ENCODE results near the gene DDX27. TPM values are rescaled to one million over a fixed set of nuclear protein-coding genes. Genes with fewer than 3 reads are reported as not detected.

Gene DDX27
- total RNA-seq, 1 experiment from 2014 or later: 114 TPM

DNA sequence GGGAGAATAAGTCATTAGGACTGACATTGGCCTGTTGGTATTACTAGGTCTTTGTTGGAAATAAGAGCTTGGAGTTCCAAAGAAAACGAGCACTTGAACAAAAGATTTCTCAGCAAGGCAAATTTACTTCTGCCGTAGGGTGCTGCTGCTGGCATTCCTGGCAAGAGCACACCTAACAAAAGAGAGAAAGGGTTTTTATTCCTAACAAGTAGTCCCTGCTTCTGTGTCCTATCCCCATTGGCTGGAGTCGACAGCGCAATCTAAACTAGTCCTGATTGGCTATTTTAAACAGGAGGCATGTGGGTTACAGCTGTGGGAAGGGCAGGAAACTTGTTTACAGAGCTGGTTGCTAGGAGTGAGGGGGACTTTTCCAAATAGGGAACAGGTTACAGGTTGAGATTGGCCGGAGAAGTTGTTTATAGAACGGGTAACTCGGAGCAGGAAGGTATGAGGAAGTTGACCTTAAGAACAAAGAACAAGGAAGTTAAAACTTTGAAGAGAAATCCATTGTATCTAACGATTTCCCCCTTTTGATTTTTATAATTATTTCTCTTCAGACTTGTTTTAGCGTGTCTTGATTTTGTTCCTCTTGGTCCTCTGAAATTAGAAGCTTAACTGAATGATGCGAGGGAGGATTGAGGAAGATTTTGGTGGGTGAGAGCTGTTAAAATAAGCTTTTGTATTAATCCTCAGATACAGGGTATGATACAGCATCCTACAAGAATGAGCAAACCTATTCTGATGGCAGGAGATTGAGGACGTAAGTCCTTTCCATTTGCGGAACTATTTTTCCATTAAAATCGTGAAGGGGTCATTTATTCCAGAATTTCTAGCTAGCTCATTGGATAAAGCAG is 62.1 kb downstream of the DDX27 start:
- peaks cover 54% of the 10 kb centered on the region for H3K4me1 ChIP-seq
- DNase-seq: peak in 1 of 2 experiments; percentile 57
- H3K27ac ChIP-seq: no peak overlapping the region
- H3K36me3 ChIP-seq: peaks cover 78% of the 10 kb centered on the region
- no peaks in the 10 kb centered on the region for H3K27me3 ChIP-seq
- H3K9me3 ChIP-seq (replicated peaks): peaks cover 12% of the 10 kb centered on the region
- H3K4me3 ChIP-seq: peak overlapping the region; percentile 87

DNA sequence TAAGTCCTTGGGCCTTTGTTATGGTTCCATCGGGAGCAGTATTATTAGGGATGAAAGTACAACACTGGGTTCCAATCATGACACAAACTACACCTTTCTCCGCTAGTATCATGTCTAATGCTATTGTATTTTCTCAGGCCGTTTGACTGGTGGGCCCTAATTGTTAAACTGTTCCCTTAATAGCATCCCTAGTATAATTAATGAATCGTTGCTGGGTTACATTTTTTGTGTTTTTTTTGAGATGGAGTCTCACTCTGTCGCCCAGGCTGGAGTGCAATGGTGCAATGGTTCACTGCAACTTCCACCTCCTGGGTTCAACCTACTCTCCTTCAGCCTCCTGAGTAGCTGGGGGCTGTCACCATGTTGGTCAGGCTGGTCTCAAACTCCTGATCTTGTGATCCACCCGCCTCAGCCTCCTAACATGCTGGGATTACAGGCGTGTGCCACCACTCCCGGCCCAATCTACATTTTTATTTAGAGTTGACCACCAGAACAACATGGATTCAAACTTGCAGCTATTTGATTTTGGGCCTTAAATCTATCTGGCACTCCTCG is 62.8 kb downstream of the DDX27 start:
- peaks cover 12% of the 10 kb centered on the region for H3K9me3 ChIP-seq (replicated peaks)
- DNase-seq: no peak
- no peaks in the 10 kb centered on the region for H3K27me3 ChIP-seq
- H3K4me1 ChIP-seq: peaks cover 52% of the 10 kb centered on the region
- H3K36me3 ChIP-seq: peaks cover 85% of the 10 kb centered on the region
- no peak overlapping the region for H3K27ac ChIP-seq
- peak overlapping the region; percentile 87 for H3K4me3 ChIP-seq

- Histone ChIP-seq H3K27me3 (no peaks in the 10 kb centered on the region), H3K36me3 (peaks cover 92% of the 10 kb centered on the region), H3K4me3 (no peak overlapping the region; the same call in 1 of the 2 replicates), H3K4me1 (peaks cover 52% of the 10 kb centered on the region), H3K9me3 (replicated peaks) (peaks cover 12% of the 10 kb centered on the region), H3K27ac (no peak overlapping the region)
- DNase-seq: peak in 1 of 2 experiments; percentile 41
Observed at GRCh38 chr20:49282584-49283171, 63.5 kb downstream of the DDX27 start.

GRCh38 chr20:49283176-49283702 is 64.0 kb downstream of the DDX27 start:
- Histone ChIP-seq H3K4me1 (peaks cover 52% of the 10 kb centered on the region), H3K27me3 (no peaks in the 10 kb centered on the region), H3K4me3 (no peak overlapping the region; the same call in 1 of the 2 replicates), H3K9me3 (replicated peaks) (peaks cover 12% of the 10 kb centered on the region), H3K27ac (no peak overlapping the region), H3K36me3 (peaks cover 97% of the 10 kb centered on the region)
- DNase-seq: peak in 1 of 2 experiments; percentile 37

DNA sequence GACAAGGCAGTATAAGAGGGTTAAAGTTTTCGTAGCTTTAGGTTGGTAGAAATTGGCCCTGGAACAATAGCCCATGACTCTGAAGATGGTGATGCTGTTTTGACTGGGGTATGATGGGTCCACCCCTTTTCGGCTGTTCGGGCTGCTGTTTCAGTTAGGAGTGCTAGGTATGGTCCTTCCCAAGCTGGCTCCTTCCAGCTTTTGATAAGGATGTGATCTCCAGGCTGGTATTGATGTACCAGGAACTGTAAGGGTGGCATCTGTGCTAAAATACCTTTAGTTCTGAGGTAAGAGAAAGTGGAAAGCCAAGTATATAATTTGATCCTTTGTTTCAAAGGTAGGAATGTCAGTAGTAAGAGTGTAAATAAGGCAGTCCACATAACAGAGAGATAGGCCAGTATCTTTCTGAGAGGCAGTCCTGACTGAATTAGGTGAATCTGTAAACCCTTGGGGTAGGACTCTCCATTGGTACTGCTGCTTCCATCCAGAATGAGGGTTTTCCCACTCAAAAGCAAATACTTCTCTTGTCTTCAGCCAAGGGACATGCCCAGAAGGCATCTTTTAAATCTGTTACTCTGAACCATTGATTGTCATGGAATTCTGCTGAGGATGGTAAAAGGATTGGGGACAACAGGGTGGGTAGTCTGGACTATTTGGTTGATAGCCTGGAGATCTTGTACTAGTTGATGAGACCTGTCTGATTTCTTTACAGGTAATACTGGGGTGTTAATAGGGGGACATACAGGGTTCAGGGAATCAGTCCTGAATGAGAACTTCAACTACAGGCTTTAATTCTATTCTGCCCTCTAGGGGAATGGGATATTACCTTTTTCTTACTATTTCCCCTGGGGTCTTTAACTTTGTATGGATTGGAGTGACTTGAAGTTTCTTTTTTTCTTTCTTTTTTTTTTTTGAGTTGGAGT is 64.7 kb downstream of the DDX27 start:
- no peaks in the 10 kb centered on the region for H3K27me3 ChIP-seq
- peaks cover 12% of the 10 kb centered on the region for H3K9me3 ChIP-seq (replicated peaks)
- H3K36me3 ChIP-seq: peaks cover 100% of the 10 kb centered on the region
- peaks cover 52% of the 10 kb centered on the region for H3K4me1 ChIP-seq
- peak in 1 of 2 experiments; percentile 54 for DNase-seq
- H3K27ac ChIP-seq: no peak overlapping the region
- no peak overlapping the region; the same call in 1 of the 2 replicates for H3K4me3 ChIP-seq

GRCh38 chr20:49284818-49285217 is 65.6 kb downstream of the DDX27 start:
- peaks cover 100% of the 10 kb centered on the region for H3K36me3 ChIP-seq
- H3K27ac ChIP-seq: no peak overlapping the region
- peaks cover 50% of the 10 kb centered on the region for H3K4me1 ChIP-seq
- peaks cover 9% of the 10 kb centered on the region for H3K9me3 ChIP-seq (replicated peaks)
- H3K27me3 ChIP-seq: no peaks in the 10 kb centered on the region
- no peak for DNase-seq
- H3K4me3 ChIP-seq: no peak overlapping the region

- Histone ChIP-seq H3K9me3 (replicated peaks) (peaks cover 6% of the 10 kb centered on the region; the same call in 1 of the 2 replicates), H3K4me1 (peaks cover 45% of the 10 kb centered on the region), H3K36me3 (peaks cover 100% of the 10 kb centered on the region), H3K27ac (no peak overlapping the region), H3K27me3 (no peaks in the 10 kb centered on the region), H3K4me3 (no peak overlapping the region)
- peak in 1 of 2 experiments; percentile 37 for DNase-seq
Observed at GRCh38 chr20:49285233-49285668, 66.0 kb downstream of the DDX27 start.

GRCh38 chr20:49285813-49286494 is 66.7 kb downstream of the DDX27 start:
- H3K4me3 ChIP-seq: no peak overlapping the region
- peaks cover 98% of the 10 kb centered on the region for H3K36me3 ChIP-seq
- H3K4me1 ChIP-seq: peaks cover 38% of the 10 kb centered on the region

DNA sequence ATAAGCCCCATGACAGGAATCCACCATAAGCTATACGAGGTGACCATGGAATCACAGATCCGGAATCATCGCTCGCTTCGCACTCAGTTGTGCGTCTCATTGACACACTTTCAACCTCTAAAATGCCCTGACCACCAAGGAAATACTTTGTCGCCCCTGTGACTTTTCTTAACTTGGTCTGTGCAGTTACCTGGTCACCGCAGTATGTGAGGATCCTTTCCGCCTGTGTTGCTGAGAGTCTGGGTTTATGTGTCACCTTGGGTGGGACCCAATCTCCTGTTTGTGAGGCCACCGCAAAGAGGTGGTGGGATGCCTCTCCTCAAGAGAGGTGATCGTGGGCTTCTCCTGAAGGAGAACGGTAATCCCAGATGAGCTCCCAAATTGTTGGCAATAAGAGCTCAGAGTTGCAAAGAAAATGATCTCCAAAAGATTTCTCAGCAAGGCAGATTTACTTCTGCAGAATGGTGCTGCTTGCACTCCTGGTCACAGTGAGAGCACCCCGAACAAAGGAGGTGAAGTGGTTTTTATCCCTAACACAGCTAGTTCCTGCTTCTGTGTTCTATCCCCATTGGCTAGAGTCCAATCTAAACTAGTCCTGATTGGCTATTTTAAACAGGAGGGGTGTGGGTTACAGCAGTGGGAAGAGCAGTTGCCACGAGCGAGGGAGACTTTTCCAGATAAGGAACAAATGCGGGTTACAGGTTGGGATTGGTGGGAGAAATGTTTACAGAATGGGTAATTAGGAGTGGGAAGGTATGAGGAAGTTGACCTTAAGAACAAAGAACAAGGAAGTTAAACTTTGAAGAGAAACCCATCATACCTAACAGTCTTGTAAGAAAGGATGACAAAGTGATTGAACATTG is 67.7 kb downstream of the DDX27 start:
- peak in 1 of 2 experiments; percentile 64 for DNase-seq
- Histone ChIP-seq H3K27ac (no peak overlapping the region), H3K4me3 (no peak overlapping the region), H3K9me3 (replicated peaks) (no peaks in the 10 kb centered on the region), H3K27me3 (no peaks in the 10 kb centered on the region), H3K4me1 (peaks cover 30% of the 10 kb centered on the region), H3K36me3 (peaks cover 98% of the 10 kb centered on the region)

More at GRCh38 chr20:49285813-49286494, 66.7 kb downstream of the DDX27 start:
- Histone ChIP-seq H3K27ac (no peak overlapping the region), H3K27me3 (no peaks in the 10 kb centered on the region), H3K9me3 (replicated peaks) (peaks cover under 1% of the 10 kb centered on the region; the same call in 1 of the 2 replicates)
- no peak for DNase-seq

GRCh38 chr20:49287555-49288249 is 68.5 kb downstream of the DDX27 start:
- DNase-seq: peak in 1 of 2 experiments; percentile 43
- Histone ChIP-seq H3K27ac (no peak overlapping the region), H3K36me3 (peaks cover 92% of the 10 kb centered on the region), H3K27me3 (no peaks in the 10 kb centered on the region), H3K4me1 (peaks cover 23% of the 10 kb centered on the region), H3K9me3 (replicated peaks) (no peaks in the 10 kb centered on the region), H3K4me3 (no peak overlapping the region)

DNA sequence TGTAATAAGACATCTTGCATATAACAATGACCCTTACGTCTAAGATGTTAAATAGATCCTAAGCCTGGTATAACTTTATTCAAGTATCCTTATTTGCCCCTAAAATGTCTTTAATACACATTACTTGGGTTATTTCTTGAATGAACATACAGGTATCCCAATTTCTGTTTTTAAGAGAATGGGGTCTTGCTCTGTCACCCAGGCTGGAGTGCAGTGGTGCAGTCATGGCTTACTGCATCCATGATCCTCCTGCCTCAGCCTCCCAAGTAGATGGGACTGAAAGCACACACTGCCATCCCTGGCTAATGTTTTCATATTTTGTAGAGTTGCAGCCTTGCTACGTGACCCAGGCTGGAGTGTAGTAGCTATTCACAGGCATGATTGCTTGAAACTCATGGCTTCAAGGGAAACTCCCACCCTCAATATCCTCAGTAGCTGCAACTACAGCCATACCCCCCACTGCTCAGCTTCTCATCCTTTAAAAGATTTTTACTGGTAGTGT is 69.1 kb downstream of the DDX27 start:
- Histone ChIP-seq H3K36me3 (peaks cover 88% of the 10 kb centered on the region), H3K27ac (no peak overlapping the region), H3K9me3 (replicated peaks) (no peaks in the 10 kb centered on the region), H3K4me3 (no peak overlapping the region), H3K27me3 (no peaks in the 10 kb centered on the region), H3K4me1 (peaks cover 17% of the 10 kb centered on the region)
- peak in 1 of 2 experiments; percentile 36 for DNase-seq

All from SJCRH30 (cell line).